Duodenal mucosa (tissue), 2 donors: Measurements from ENCODE around the gene MACROD2.

Experiments
- H3K27ac ChIP-seq: one replicate; pipeline ENCODE4 v1.7.0; 2013; ENCODE audit warnings: low read depth, low read length
- H3K27me3 ChIP-seq, 2 donors: one replicate each; pipeline ENCODE4 v1.7.0; 2013; ENCODE audit warnings: low read length in 2 of 2, control low read depth in 1 of 2; ENCODE audit not compliant: insufficient read depth in 2 of 2, control insufficient read depth in 1 of 2
- H3K36me3 ChIP-seq, 2 donors: one replicate each; pipeline ENCODE4 v1.7.0; 2013; ENCODE audit warnings: low read length in 2 of 2, control low read depth in 1 of 2; ENCODE audit not compliant: insufficient read depth in 2 of 2, control insufficient read depth in 1 of 2
- H3K4me1 ChIP-seq, 2 donors: one replicate each; pipeline ENCODE4 v1.7.0; 2013; ENCODE audit warnings: low read length in 2 of 2, control low read depth in 1 of 2; ENCODE audit not compliant: insufficient read depth in 2 of 2, control insufficient read depth in 1 of 2
- H3K4me3 ChIP-seq, 2 donors: one replicate each; pipeline ENCODE4 v1.7.0; 2013; ENCODE audit warnings: low read length in 2 of 2, low read depth in 1 of 2
- H3K9ac ChIP-seq, 2 donors: one replicate each; pipeline ENCODE4 v1.7.0; 2013; ENCODE audit warnings: low read length in 2 of 2, low read depth in 1 of 2
- H3K9me3 ChIP-seq, 2 donors: one replicate each; pipeline ENCODE4 v1.7.0; 2013; ENCODE audit warnings: low read length in 2 of 2, control low read depth in 1 of 2; ENCODE audit not compliant: control insufficient read depth in 1 of 2

Gene MACROD2

GRCh38 chr20:14657266-14658005 is 662.1 kb downstream of the MACROD2 start:
- H3K9me3 ChIP-seq: no peaks in the 10 kb centered on the region
- no peaks in the 10 kb centered on the region for H3K36me3 ChIP-seq
- no peak overlapping the region for H3K4me3 ChIP-seq
- H3K27me3 ChIP-seq: no peaks in the 10 kb centered on the region
- H3K9ac ChIP-seq: no peak overlapping the region
- no peak overlapping the region for H3K27ac ChIP-seq
- no peaks in the 10 kb centered on the region for H3K4me1 ChIP-seq

- no peaks in the 10 kb centered on the region for H3K27me3 ChIP-seq
- H3K27ac ChIP-seq: no peak overlapping the region
- H3K9me3 ChIP-seq: no peaks in the 10 kb centered on the region
- no peak overlapping the region for H3K4me3 ChIP-seq
- H3K9ac ChIP-seq: no peak overlapping the region
- H3K4me1 ChIP-seq: no peaks in the 10 kb centered on the region
- H3K36me3 ChIP-seq: no peaks in the 10 kb centered on the region
Observed at GRCh38 chr20:14664101-14664500, 668.8 kb downstream of the MACROD2 start.

- Histone ChIP-seq H3K9me3 (no peaks in the 10 kb centered on the region), H3K36me3 (no peaks in the 10 kb centered on the region), H3K4me3 (no peak overlapping the region), H3K4me1 (no peaks in the 10 kb centered on the region), H3K27me3 (no peaks in the 10 kb centered on the region), H3K27ac (no peak overlapping the region), H3K9ac (no peak overlapping the region)
Observed at GRCh38 chr20:14666696-14667095, 671.4 kb downstream of the MACROD2 start.

GRCh38 chr20:14667226-14667625 is 671.9 kb downstream of the MACROD2 start:
- Histone ChIP-seq H3K36me3 (no peaks in the 10 kb centered on the region), H3K27me3 (no peaks in the 10 kb centered on the region), H3K9me3 (no peaks in the 10 kb centered on the region), H3K27ac (no peak overlapping the region), H3K4me3 (no peak overlapping the region), H3K9ac (no peak overlapping the region), H3K4me1 (no peaks in the 10 kb centered on the region)

- Histone ChIP-seq H3K9me3 (no peaks in the 10 kb centered on the region), H3K36me3 (no peaks in the 10 kb centered on the region), H3K4me3 (no peak overlapping the region), H3K27ac (no peak overlapping the region), H3K9ac (no peak overlapping the region), H3K27me3 (no peaks in the 10 kb centered on the region), H3K4me1 (no peaks in the 10 kb centered on the region)
Observed at GRCh38 chr20:14672066-14672465, 676.8 kb downstream of the MACROD2 start.

- H3K9me3 ChIP-seq: no peaks in the 10 kb centered on the region
- H3K36me3 ChIP-seq: no peaks in the 10 kb centered on the region
- H3K27ac ChIP-seq: no peak overlapping the region
- H3K4me1 ChIP-seq: no peaks in the 10 kb centered on the region
- H3K4me3 ChIP-seq: no peak overlapping the region
- H3K9ac ChIP-seq: no peak overlapping the region
- no peaks in the 10 kb centered on the region for H3K27me3 ChIP-seq
Observed at GRCh38 chr20:14673164-14673563, 677.8 kb downstream of the MACROD2 start.

- Histone ChIP-seq H3K36me3 (no peaks in the 10 kb centered on the region), H3K9me3 (no peaks in the 10 kb centered on the region), H3K27me3 (no peaks in the 10 kb centered on the region), H3K9ac (no peak overlapping the region), H3K4me3 (no peak overlapping the region), H3K4me1 (no peaks in the 10 kb centered on the region), H3K27ac (no peak overlapping the region)
Observed at GRCh38 chr20:14677455-14677854, 682.1 kb downstream of the MACROD2 start.

GRCh38 chr20:14685183-14685582 is 689.9 kb downstream of the MACROD2 start:
- Histone ChIP-seq H3K4me3 (no peak overlapping the region), H3K27me3 (no peaks in the 10 kb centered on the region), H3K27ac (no peak overlapping the region), H3K9me3 (no peaks in the 10 kb centered on the region), H3K9ac (no peak overlapping the region), H3K36me3 (no peaks in the 10 kb centered on the region), H3K4me1 (no peaks in the 10 kb centered on the region)

GRCh38 chr20:14687313-14687712 is 692.0 kb downstream of the MACROD2 start:
- H3K9ac ChIP-seq: no peak overlapping the region

GRCh38 chr20:14688005-14688404 is 692.7 kb downstream of the MACROD2 start:
- no peak overlapping the region for H3K9ac ChIP-seq
- no peaks in the 10 kb centered on the region for H3K36me3 ChIP-seq
- no peaks in the 10 kb centered on the region for H3K27me3 ChIP-seq
- H3K4me3 ChIP-seq: no peak overlapping the region
- no peak overlapping the region for H3K27ac ChIP-seq
- no peaks in the 10 kb centered on the region for H3K4me1 ChIP-seq
- H3K9me3 ChIP-seq: no peaks in the 10 kb centered on the region

More at GRCh38 chr20:14687313-14687712, 692.0 kb downstream of the MACROD2 start:
- H3K36me3 ChIP-seq: no peaks in the 10 kb centered on the region
- no peaks in the 10 kb centered on the region for H3K4me1 ChIP-seq
- no peak overlapping the region for H3K27ac ChIP-seq
- no peaks in the 10 kb centered on the region for H3K9me3 ChIP-seq
- no peak overlapping the region for H3K4me3 ChIP-seq
- no peaks in the 10 kb centered on the region for H3K27me3 ChIP-seq
